B cell (primary cell): Measurements from ENCODE around the gene LPO. TPM values are rescaled to one million over a fixed set of nuclear protein-coding genes. Genes with fewer than 3 reads are reported as not detected.

Experiments
- ATAC-seq: fragments of 200-7000 bp; cut with Tn5 transposase; one replicate; pipeline ENCODE4 v1.10.0; 2021; ENCODE audit warnings: low read depth, mild to moderate bottlenecking, moderate number of reproducible peaks, moderate library complexity
- CTCF ChIA-PET: fragments of 350-600 bp; sonication (Branson Sonifier 250); formaldehyde crosslinking; loops from one replicate; lab custom pipeline; 2021; ENCODE audit warnings: antibody characterized with exemption, inconsistent platforms; lab: Charles Lee
- POLR2A ChIA-PET: fragments of 350-600 bp; sonication (Branson Sonifier 250); formaldehyde crosslinking; loops from one replicate; lab custom pipeline; 2021; ENCODE audit warnings: antibody characterized with exemption; lab: Charles Lee
- DNase-seq: peaks from one replicate; pipeline ENCODE4 v3.0.0; 2013
- H2AFZ ChIP-seq: 2 replicates; pipeline ENCODE4 v1.6.1; 2012; ENCODE audit warnings: mild to moderate bottlenecking, low read depth, low read length; ENCODE audit not compliant: insufficient read depth, poor library complexity, severe bottlenecking
- H3K27ac ChIP-seq, 2 donors: 1 replicate in 1 of 2; 2 replicates in 1 of 2; pipeline ENCODE4 v1.5.1; 2012 to 2013; ENCODE audit warnings: low read length in 2 of 2, mild to moderate bottlenecking in 2 of 2, moderate library complexity in 1 of 2
- H3K27me3 ChIP-seq, 4 experiments: fragments of 200-600 bp in 1 of 4; sonication (generic) in 1 of 4; replicated peaks in 1 of 4; 1 replicate in 2 of 4; 2 replicates in 2 of 4; pipeline versions ENCODE4 v1.6.1 to v1.7.0; 2013 to 2016; ENCODE audit warnings: low read length in 3 of 4, mild to moderate bottlenecking in 2 of 4, mixed read lengths in 1 of 4, moderate library complexity in 1 of 4; ENCODE audit not compliant: insufficient read depth in 4 of 4, control insufficient read depth in 3 of 4; ENCODE audit errors: control extremely low read depth in 1 of 4
- H3K36me3 ChIP-seq, 2 experiments: replicated peaks in 1 of 2; 1 replicate in 1 of 2; 2 replicates in 1 of 2; pipeline versions ENCODE4 v1.6.1 to v1.7.1; 2013; ENCODE audit warnings: low read length in 1 of 2; ENCODE audit not compliant: insufficient read depth in 2 of 2, control insufficient read depth in 1 of 2; ENCODE audit errors: control extremely low read depth in 1 of 2, extremely low read depth in 1 of 2
- H3K4me1 ChIP-seq, 2 donors: fragments of 200-600 bp in 1 of 2; sonication (generic) in 1 of 2; 1 replicate in 1 of 2; 2 replicates in 1 of 2; pipeline versions ENCODE4 v1.5.1 to v1.6.1; 2013 to 2017; ENCODE audit warnings: low read length in 2 of 2; ENCODE audit not compliant: control insufficient read depth in 2 of 2, insufficient read depth in 2 of 2
- H3K4me2 ChIP-seq: replicated peaks from 2 replicates; pipeline ENCODE3; 2012; ENCODE audit warnings: mild to moderate bottlenecking, low read depth, low read length; ENCODE audit not compliant: poor library complexity, severe bottlenecking
- H3K4me3 ChIP-seq, 5 experiments: fragments of 200-600 bp in 1 of 5; sonication (generic) in 1 of 5; 1 replicate in 3 of 5; 2 replicates in 2 of 5; pipeline versions ENCODE4 v1.5.1 to v1.7.0; 2011 to 2016; ENCODE audit warnings: low read length in 4 of 5, mild to moderate bottlenecking in 4 of 5, low read depth in 2 of 5, control low read depth in 1 of 5, moderate library complexity in 1 of 5; ENCODE audit not compliant: insufficient read depth in 1 of 5; ENCODE audit errors: control extremely low read depth in 1 of 5, extremely low read depth in 1 of 5
- H3K79me2 ChIP-seq: fragments of 200-600 bp; sonication (generic); one replicate; pipeline ENCODE4 v1.6.0; 2016; ENCODE audit warnings: low read length; ENCODE audit not compliant: control insufficient read depth, insufficient read depth
- H3K9ac ChIP-seq: fragments of 200-600 bp; sonication (generic); 2 replicates; pipeline ENCODE4 v1.6.1; 2017; ENCODE audit warnings: mild to moderate bottlenecking, low read length, moderate library complexity
- H3K9me3 ChIP-seq, 3 donors: one replicate each; pipeline versions ENCODE4 v1.6.1 to v1.7.1; 2013; ENCODE audit warnings: low read length in 2 of 3; ENCODE audit not compliant: control insufficient read depth in 2 of 3, insufficient read depth in 1 of 3; ENCODE audit errors: control extremely low read depth in 1 of 3
- H4K20me1 ChIP-seq: 2 replicates; pipeline ENCODE4 v1.6.0; 2012; ENCODE audit warnings: mild to moderate bottlenecking, low read length; ENCODE audit not compliant: insufficient read depth, control insufficient read depth, poor library complexity, severe bottlenecking
- H3K27ac Mint-ChIP-seq: one replicate; pipeline ENCODE4 v1.8.0; 2021; ENCODE audit warnings: mixed read lengths
- H3K27me3 Mint-ChIP-seq: one replicate; pipeline ENCODE4 v1.8.0; 2021; ENCODE audit warnings: mixed read lengths
- H3K4me1 Mint-ChIP-seq: one replicate; pipeline ENCODE4 v1.8.0; 2021; ENCODE audit warnings: mixed read lengths
- H3K4me3 Mint-ChIP-seq: one replicate; pipeline ENCODE4 v1.8.0; 2021; ENCODE audit warnings: mixed read lengths
- H3K9me3 Mint-ChIP-seq: one replicate; pipeline ENCODE4 v1.8.0; 2022; ENCODE audit warnings: mixed read lengths; ENCODE audit not compliant: insufficient read depth
- CTCF ChIP-seq: fragments of 200-600 bp; IDR thresholded peaks from one replicate; pipeline ENCODE4 v1.8.0; 2022; ENCODE audit warnings: antibody characterized with exemption, mild to moderate bottlenecking
- EZH2 ChIP-seq: IDR thresholded peaks from 2 replicates; pipeline ENCODE4 v1.6.1; 2012; ENCODE audit warnings: borderline replicate concordance, low read depth, mild to moderate bottlenecking, moderate library complexity, low read length; ENCODE audit not compliant: insufficient read depth, poor library complexity, severe bottlenecking
- WGBS: methylation state at CpG from one replicate; pipeline ENCODE4 v1.1.5; 2013; ENCODE audit warnings: missing lambda C conversion rate; ENCODE audit not compliant: insufficient coverage; 5-methylcytosine and 5-hydroxymethylcytosine counted together
- intact Hi-C: fragments of 100-400 bp; cut with micrococcal nuclease; formaldehyde crosslinking; loops from one replicate; pipeline ENCODE4 v1.10.0; 2022
- polyA plus RNA-seq: library from polyadenylated mRNA; depleted of rRNA; stranded (reverse); fragments of >200 nt; gene quantifications from 2 replicates; pipeline ENCODE4 v1.2.3, GENCODE V29; 2012
- total RNA-seq, 2 donors: library from RNA; stranded (reverse); fragments of 120-200 nt in 1 of 2; gene quantifications; 1 replicate in 1 of 2; 2 replicates in 1 of 2; pipeline versions ENCODE4 v1.2.3 to v1.2.4, GENCODE V29; 2013 to 2022

LPO gene
- total and polyA plus RNA-seq, 2 donors (not counting 1 experiment from before 2014, with no cell fraction given), result not detected

DNA sequence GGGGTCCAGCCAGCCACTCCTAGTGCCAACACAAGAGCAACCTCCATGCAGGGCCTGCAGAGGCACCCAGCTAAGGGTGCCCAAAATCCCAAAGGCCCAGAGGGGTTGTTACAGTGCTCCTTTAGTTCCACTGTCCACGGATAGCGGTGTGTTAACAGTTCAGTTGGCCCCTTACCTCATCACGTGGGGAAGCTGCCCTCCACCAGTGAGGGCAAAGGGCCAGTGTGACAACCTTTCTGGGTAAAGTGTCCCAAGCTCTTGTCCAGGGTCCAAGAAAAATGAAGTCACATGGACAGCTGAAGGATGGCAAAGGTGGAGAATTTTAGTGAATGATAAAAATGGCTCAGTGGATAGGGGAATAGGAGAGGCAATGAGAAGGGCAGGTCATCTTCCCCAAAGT, 10.7 kb upstream of the LPO start:
- Histone ChIP-seq H3K4me3 (no peak overlapping the region), H3K4me2 (no peak overlapping the region), H3K36me3 (no peaks in the 10 kb centered on the region), H3K27me3 (peaks cover 0 to 6% (median 2%) of the 10 kb centered on the region in 4 experiments), H3K79me2 (no peaks in the 10 kb centered on the region), H4K20me1 (no peaks in the 10 kb centered on the region), H2AFZ (no peak overlapping the region), H3K4me1 (peaks cover 9 to 10% of the 10 kb centered on the region in 2 donors), H3K9ac (no peak overlapping the region), H3K27ac (no peak overlapping the region), H3K9me3 (no peaks in the 10 kb centered on the region)
- Mint-ChIP-seq H3K4me3 (no peak overlapping the region), H3K9me3 (no peaks in the 10 kb centered on the region), H3K4me1 (peaks cover 14% of the 10 kb centered on the region), H3K27me3 (peaks cover 11% of the 10 kb centered on the region), H3K27ac (no peak overlapping the region)
- intact Hi-C loops, result no loop called here
- no peak for TF ChIP-seq EZH2
- no peak for TF ChIP-seq CTCF
- ChIA-PET CTCF (interaction anchor here (1.0 to 2.3 kb wide), 4 partner anchors 9 to 28 kb away, joined by 3 to 7 read pairs (median 4); no protein-coding TSS in a partner anchor), POLR2A (no interaction called here)
- DNase-seq (no peak), ATAC-seq (no peak)
- WGBS, result 97% methylated on average over 3 of the region's 3 CpGs

DNA sequence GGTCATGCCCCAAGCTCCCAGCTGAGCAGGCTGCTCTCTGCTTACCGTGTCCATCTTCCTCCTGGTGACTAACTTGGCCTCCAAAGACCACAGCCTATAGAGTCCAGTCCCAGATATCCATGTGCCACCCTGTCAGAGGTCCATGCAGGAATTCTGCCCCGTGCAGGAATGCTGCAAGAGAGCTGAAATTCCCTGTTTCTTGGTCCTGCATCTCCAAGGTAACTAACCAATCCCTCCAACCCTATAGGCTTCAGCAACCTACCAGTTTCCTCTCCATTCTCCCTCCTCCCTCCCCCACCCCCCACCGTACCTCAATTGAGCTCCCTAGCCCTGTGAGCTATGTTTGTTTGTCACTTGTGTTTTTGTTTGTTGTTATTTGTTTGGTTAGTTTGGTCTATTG, 9.7 kb upstream of the LPO start:
- TF ChIP-seq EZH2, result no peak
- TF ChIP-seq CTCF, result no peak
- no peaks in the 10 kb centered on the region for H3K79me2 ChIP-seq
- H3K9ac ChIP-seq, result no peak overlapping the region
- peaks cover 18 to 19% of the 10 kb centered on the region in 2 donors for H3K4me1 ChIP-seq
- H3K27ac ChIP-seq, result no peak overlapping the region
- Mint-ChIP-seq H3K4me3 (no peak overlapping the region), H3K9me3 (no peaks in the 10 kb centered on the region), H3K27ac (no peak overlapping the region), H3K4me1 (peaks cover 23% of the 10 kb centered on the region), H3K27me3 (peaks cover 11% of the 10 kb centered on the region)
- POLR2A ChIA-PET, result interaction anchor here (0.5 kb wide), 1 partner anchor 930 kb away, joined by 3 read pairs; no protein-coding TSS in a partner anchor
- intact Hi-C loops, result no loop called here
- ATAC-seq, result no peak
- CTCF ChIA-PET, result interaction anchor here (0.6 to 2.3 kb wide), 3 partner anchors 13 to 1207 kb away, joined by 6 to 7 read pairs (median 6); no protein-coding TSS in a partner anchor
- WGBS, result 70% methylated on average over 1 of the region's 3 CpGs
- no peak for DNase-seq
- H4K20me1 ChIP-seq, result no peaks in the 10 kb centered on the region
- no peak overlapping the region for H3K4me3 ChIP-seq
- H3K27me3 ChIP-seq, result peaks cover 0 to 6% (median 2%) of the 10 kb centered on the region in 4 experiments
- H3K36me3 ChIP-seq, result no peaks in the 10 kb centered on the region
- H3K4me2 ChIP-seq, result no peak overlapping the region
- no peaks in the 10 kb centered on the region for H3K9me3 ChIP-seq
- no peak overlapping the region for H2AFZ ChIP-seq
